Breast epithelium (tissue), 4 donors: ENCODE results near the gene PTAR1. TPM values are rescaled to one million over a fixed set of nuclear protein-coding genes. Genes with fewer than 3 reads are reported as not detected.

Experiments
- DNase-seq, 2 donors: peaks; one replicate each; pipeline ENCODE4 v3.0.0-alpha.2; 2019; ENCODE audit warnings: low spot score in 2 of 2
- H3K27ac ChIP-seq, 2 donors: fragments of 200-600 bp; sonication (generic) in 1 of 2; one replicate each; pipeline ENCODE4 v1.5.1; 2016 to 2019; ENCODE audit warnings: mild to moderate bottlenecking in 1 of 2
- H3K27me3 ChIP-seq, 2 donors: fragments of 200-600 bp; sonication (generic) in 1 of 2; one replicate each; pipeline versions ENCODE4 v1.5.1 to v1.6.0; 2017 to 2019; ENCODE audit warnings: control low read depth in 1 of 2, mild to moderate bottlenecking in 1 of 2
- H3K36me3 ChIP-seq: fragments of 200-600 bp; one replicate; pipeline ENCODE4 v1.5.1; 2019
- H3K4me1 ChIP-seq, 2 donors: fragments of 200-600 bp; sonication (generic); one replicate each; pipeline ENCODE4 v1.5.1; 2016 to 2019; ENCODE audit warnings: control low read depth in 1 of 2
- H3K4me3 ChIP-seq, 3 donors: fragments of 200-600 bp; sonication (generic); 1 replicate in 2 of 3; 2 replicates in 1 of 3; pipeline ENCODE4 v1.5.1; 2016 to 2019; ENCODE audit warnings: mild to moderate bottlenecking in 3 of 3, moderate library complexity in 2 of 3
- H3K9me3 ChIP-seq, 2 donors: fragments of 200-600 bp; sonication (generic) in 1 of 2; one replicate each; pipeline ENCODE4 v1.5.1; 2016 to 2019; ENCODE audit warnings: control low read depth in 1 of 2
- CTCF ChIP-seq, 3 donors: fragments of 450-650 bp; IDR thresholded peaks; one replicate each; pipeline ENCODE4 v1.5.1; 2016 to 2017; ENCODE audit warnings: antibody characterized with exemption in 3 of 3, mild to moderate bottlenecking in 3 of 3, moderate library complexity in 3 of 3
- POLR2A ChIP-seq: fragments of 450-650 bp; IDR thresholded peaks from one replicate; pipeline ENCODE4 v1.6.1; 2016; ENCODE audit warnings: antibody characterized with exemption, mild to moderate bottlenecking, moderate library complexity
- POLR2AphosphoS5 ChIP-seq, 3 donors: sonication (generic); formaldehyde crosslinking; IDR thresholded peaks; one replicate each; pipeline ENCODE4 v1.6.1; 2017; ENCODE audit warnings: antibody characterized with exemption in 3 of 3
- intact Hi-C: fragments of 100-400 bp; cut with DNase I; formaldehyde crosslinking; loops from one replicate; pipeline ENCODE4 v1.15.1; 2023; ENCODE audit warnings: low total_unique reads
- total RNA-seq, 3 donors: library from RNA; depleted of rRNA; stranded (reverse); fragments of >200 nt; gene quantifications; one replicate each; pipeline ENCODE4 v1.1.0, GENCODE V29; 2016

PTAR1 gene
- total RNA-seq, 3 donors from 2014 or later = 80.3 to 114 (median 82.9) TPM

- H3K27me3 ChIP-seq = no peaks in the 10 kb centered on the region
- H3K9me3 ChIP-seq = no peaks in the 10 kb centered on the region
- H3K36me3 ChIP-seq = no peaks in the 10 kb centered on the region
- no peak overlapping the region for H3K27ac ChIP-seq
- H3K4me1 ChIP-seq = no peaks in the 10 kb centered on the region
- H3K4me3 ChIP-seq = no peak overlapping the region
- TF ChIP-seq POLR2A (no peak), POLR2AphosphoS5 (IDR thresholded peaks at IDR 0.05) (no peak), CTCF (IDR thresholded peaks at IDR 0.05) (no peak)
- intact Hi-C loops = no loop called here
- DNase-seq = no peak
These were observed 15.0 kb downstream of the PTAR1 start for GRCh38 chr9:69744688-69745380.

- H3K27ac ChIP-seq = no peak overlapping the region
- H3K27me3 ChIP-seq = no peaks in the 10 kb centered on the region
- DNase-seq = no peak
- no peak overlapping the region for H3K4me3 ChIP-seq
- no peaks in the 10 kb centered on the region for H3K4me1 ChIP-seq
- TF ChIP-seq POLR2A = no peak
- no peak for TF ChIP-seq CTCF (IDR thresholded peaks at IDR 0.05)
- H3K36me3 ChIP-seq = no peaks in the 10 kb centered on the region
- intact Hi-C loops = no loop called here
- H3K9me3 ChIP-seq = no peaks in the 10 kb centered on the region
These were observed 15.9 kb downstream of the PTAR1 start for GRCh38 chr9:69743930-69744329.

GRCh38 chr9:69740872-69741505, 18.8 kb downstream of the PTAR1 start:
- Histone ChIP-seq H3K4me1 (no peaks in the 10 kb centered on the region), H3K9me3 (no peaks in the 10 kb centered on the region), H3K27me3 (no peaks in the 10 kb centered on the region), H3K36me3 (no peaks in the 10 kb centered on the region), H3K27ac (no peak overlapping the region), H3K4me3 (no peak overlapping the region)
- DNase-seq = no peak
- intact Hi-C loops = no loop called here
- TF ChIP-seq POLR2AphosphoS5 (IDR thresholded peaks at IDR 0.05) (no peak), CTCF (IDR thresholded peaks at IDR 0.05) (no peak), POLR2A (no peak)

GRCh38 chr9:69731348-69731747, 28.5 kb downstream of the PTAR1 start:
- no peak for TF ChIP-seq CTCF (IDR thresholded peaks at IDR 0.05)
- H3K36me3 ChIP-seq = no peaks in the 10 kb centered on the region
- no peaks in the 10 kb centered on the region for H3K4me1 ChIP-seq
- H3K27me3 ChIP-seq = no peaks in the 10 kb centered on the region
- H3K9me3 ChIP-seq = no peaks in the 10 kb centered on the region
- DNase-seq = no peak
- no peak overlapping the region for H3K4me3 ChIP-seq
- intact Hi-C loops = no loop called here
- no peak overlapping the region for H3K27ac ChIP-seq

GRCh38 chr9:69719983-69720382, 39.8 kb downstream of the PTAR1 start:
- Histone ChIP-seq H3K27me3 (no peaks in the 10 kb centered on the region), H3K4me1 (no peaks in the 10 kb centered on the region), H3K36me3 (no peaks in the 10 kb centered on the region), H3K9me3 (no peaks in the 10 kb centered on the region), H3K27ac (no peak overlapping the region), H3K4me3 (no peak overlapping the region)
- TF ChIP-seq POLR2AphosphoS5 (IDR thresholded peaks at IDR 0.05) (no peak), CTCF (IDR thresholded peaks at IDR 0.05) (no peak)
- intact Hi-C loops = loop anchor here (10.0 kb wide), 1 partner anchor 275 kb away; no protein-coding TSS in a partner anchor
- DNase-seq = no peak
